ENCODE measurements around the gene CD2AP.
A peak's percentile ranks its signal among the peaks of the same experiment; 100 is the strongest.

CD2AP gene

DNA sequence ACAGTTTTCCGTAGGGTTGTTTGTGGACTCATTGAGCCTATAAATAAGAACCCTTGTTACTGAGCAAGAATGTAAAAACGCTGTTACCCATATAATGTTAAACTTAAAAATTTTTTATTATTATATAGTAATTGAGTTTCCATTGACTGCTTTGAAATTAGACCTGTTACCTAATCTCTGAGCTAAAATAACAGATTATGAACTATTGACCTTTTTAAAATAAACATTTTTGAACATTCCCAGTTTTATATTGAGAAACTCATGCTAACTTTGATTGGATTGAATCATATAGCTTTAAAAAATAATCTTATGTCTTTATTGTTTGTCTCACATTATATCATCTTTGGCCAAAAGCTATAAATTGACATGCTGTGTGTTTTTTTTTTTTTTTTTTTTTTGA is 95.5 kb downstream of the CD2AP start:
- no peak for DNase-seq

DNA sequence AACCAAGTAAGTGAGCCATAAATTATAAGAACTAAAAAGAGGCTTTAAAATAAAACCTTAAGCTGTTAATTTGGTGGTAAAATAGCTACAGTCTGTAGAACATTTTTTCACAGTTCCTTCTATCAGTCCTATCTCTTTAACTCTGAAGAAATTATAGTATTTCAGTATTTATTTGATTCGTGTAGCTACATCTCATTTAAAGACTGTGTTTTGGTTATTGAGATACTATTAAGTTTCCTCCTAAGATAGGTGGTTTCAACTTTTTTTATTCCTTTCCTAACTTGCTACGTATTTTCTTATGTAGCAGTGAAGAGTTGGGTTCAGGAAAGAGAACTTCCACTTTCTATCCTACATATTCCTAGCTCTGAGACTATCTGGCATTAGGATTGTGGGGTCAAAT is 97.2 kb downstream of the CD2AP start:
- no peak for DNase-seq

DNA sequence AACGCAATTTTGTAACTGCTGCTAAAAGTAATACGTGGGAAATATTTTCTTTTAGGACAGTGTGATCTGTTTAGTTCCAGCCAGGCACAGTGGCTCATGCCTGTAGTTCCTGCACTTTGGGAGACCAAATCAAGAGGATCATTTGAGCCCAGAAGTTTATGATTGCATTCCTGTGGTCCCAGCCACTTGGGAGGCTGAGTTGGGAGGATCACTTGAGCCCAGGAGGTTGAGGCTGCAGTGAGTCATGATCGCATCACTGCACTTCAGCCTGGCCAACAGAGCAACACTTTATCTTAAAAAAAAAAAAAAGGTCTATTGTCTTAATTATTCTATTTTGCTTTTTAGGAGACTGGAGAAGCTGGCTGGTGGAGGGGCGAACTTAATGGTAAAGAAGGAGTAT is 101.5 kb downstream of the CD2AP start:
- no peak for DNase-seq

DNA sequence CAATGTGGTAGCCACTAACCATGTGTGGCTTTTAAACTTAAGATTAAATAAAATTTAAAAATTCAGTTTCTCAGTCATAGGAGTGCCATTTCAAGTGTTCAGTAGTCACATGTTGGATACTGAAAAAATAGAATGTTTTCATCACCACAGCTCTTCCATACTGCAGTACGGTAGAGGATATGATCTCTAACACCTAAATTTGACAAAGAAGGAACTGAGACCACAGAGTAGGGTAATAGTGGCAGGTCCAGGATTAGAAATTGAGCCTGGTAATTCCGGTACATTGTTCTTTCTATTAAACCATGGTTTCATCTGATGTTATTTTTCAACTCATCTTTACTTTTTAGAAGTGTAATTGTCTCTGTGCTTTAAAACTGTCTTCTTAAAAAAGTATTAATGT is 104.0 kb downstream of the CD2AP start:
- no peak for DNase-seq

DNA sequence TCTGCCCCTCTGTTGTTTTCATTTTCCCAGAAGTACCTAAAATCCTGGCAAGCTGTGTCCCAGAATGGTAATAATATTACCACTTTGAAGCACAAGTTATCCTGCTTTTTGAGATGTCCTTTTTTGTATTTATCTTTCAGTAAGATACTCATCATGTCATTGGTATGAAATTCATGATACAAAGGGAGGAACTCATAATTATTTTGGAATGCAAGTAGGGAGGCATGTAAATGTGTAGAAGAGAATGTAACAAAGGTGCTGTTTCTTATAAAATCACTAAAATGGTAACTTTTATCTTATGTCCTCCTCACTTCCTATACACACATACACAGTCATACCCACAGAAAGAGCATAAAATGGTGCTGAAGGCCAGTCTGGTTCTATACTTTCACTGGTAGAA is 109.9 kb downstream of the CD2AP start:
- no peak for DNase-seq

DNA sequence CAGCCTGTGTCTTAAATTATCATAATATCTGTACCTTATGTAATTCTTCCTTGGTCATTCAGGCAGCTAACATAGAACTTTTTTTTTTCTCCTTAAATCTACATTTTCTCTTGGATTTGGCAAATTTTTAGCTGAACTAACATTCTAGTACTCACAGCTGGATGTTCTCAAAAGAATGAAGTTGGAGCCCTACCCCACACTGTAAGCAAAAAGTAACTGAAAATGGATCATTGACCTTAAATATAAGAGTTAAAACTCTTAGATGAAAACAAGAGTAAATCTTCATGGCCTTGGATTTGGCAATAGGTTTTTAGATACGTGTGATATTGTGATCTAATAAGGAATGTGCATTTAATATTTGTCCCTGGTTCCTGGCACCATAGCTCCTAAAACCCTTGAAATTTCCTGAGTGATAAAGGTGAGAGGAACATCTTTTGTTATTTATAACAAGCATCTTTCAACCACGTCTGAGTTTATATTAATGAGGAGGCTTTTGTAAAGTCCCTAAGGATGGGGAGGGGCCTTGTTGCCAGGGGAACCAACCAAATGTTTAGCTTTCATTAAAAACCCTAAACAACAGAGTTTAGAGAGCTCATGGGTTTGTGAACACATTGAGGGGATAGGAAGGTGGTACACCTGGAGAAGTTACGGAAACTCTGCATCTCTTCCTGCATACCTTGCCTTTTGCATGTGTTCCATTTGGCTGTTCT is 114.7 kb downstream of the CD2AP start:
- no peak for DNase-seq

DNA sequence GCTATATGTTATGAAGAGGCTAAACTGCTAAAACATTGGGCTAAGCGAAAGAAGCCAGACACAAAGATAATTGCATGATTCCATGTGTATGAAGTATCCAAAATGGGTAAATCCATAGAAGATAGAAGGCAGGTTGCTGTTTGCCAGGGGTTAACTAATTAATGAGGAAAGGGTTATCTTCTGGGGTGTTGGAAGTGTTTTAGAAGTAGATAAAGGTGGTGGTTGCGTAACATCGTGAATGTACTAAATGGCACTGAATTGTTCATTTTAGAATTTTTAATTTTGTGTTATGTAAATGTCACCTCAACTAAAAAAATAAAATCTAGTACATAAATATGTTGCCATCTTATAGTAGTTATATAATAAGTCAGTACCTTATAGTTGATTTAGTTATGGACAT is 116.4 kb downstream of the CD2AP start:
- DNase-seq, result no peak

DNA sequence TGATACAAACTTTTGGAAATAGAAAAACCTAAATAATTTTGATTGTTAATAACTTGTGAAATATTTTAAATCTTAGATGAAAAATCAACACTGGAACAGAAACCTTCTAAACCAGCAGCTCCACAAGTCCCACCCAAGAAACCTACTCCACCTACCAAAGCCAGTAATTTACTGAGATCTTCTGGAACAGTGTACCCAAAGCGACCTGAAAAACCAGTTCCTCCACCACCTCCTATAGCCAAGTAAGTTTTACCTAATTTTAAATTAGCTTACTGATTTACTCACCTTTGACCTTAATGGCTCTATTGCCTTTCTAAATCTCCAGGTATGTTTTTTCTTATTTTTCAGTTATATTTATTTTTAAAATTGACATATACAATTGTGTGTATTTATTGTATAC is 118.2 kb downstream of the CD2AP start:
- no peak for DNase-seq

DNA sequence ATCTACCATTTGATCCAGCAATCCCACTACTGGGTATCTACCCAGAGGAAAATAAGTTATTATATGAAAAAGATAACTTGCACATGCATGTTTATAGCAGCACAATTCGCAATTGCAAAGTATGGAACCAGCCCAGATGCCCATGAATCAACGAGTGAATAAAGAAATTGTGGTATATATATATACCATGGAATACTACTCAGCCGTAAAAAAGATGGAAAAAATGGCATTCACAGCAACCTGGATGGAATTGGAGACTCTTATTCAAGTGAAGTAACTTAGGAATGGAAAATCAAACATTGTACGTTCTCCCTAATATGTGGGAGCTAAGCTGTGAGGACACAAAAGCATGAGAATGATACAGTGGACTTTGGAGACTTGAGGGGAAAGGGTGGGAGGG is 120.8 kb downstream of the CD2AP start:
- no peak for DNase-seq

DNA sequence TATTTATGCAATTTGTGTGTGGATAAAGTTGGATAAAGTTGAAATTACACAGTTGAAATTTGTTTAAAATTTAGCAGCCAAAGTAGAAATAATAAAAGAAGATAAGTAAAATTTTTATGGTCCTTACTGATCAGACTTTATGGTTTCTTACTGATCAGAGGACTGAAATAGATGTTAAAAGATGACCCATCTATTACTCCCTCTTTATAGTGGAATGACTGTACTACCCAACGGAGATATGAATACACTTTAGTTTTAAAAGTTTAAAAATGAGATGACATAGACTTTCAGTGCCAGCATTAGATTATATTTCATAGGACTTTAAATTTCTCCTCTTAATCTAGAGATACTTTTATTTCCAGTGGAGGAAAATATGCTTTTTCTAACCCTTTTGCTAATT is 121.9 kb downstream of the CD2AP start:
- DNase-seq, result no peak

DNA sequence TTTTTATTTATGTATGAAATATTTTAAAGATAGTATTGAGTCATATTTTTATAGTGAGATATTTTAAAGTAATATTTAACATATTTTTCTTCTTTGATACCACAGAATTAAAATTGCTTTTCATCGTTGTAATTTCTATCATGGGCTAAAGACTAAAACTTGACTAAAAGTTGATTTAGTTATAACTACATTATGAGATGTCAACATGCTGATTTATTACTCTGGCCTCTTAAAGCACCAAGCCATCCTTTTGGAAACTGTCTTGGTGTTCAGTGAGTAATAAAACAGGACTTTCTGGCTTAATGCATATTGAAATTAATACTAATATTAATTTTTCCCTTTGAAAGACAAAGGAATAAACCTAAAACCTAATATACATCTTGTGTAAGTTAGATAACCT is 125.6 kb downstream of the CD2AP start:
- DNase-seq, result no peak

DNA sequence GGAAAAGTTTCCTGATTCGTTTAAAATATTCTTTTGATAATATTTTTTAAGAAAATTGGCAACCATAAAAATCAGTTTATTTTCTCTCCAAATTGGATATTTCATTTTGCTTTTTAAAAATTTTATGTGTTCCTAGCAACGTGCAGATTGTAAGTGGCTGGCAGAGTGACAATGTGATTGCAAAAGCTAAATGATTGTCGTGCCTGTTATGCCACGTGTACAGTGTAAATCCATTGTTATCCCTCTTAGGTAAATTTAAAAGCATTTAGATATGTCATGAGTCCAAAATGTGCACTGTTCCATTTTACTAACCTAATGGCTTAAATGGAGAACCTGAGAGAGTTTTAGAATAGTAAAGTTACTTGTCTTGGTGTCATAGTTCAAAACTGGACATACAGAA is 126.4 kb downstream of the CD2AP start:
- no peak for DNase-seq

DNA sequence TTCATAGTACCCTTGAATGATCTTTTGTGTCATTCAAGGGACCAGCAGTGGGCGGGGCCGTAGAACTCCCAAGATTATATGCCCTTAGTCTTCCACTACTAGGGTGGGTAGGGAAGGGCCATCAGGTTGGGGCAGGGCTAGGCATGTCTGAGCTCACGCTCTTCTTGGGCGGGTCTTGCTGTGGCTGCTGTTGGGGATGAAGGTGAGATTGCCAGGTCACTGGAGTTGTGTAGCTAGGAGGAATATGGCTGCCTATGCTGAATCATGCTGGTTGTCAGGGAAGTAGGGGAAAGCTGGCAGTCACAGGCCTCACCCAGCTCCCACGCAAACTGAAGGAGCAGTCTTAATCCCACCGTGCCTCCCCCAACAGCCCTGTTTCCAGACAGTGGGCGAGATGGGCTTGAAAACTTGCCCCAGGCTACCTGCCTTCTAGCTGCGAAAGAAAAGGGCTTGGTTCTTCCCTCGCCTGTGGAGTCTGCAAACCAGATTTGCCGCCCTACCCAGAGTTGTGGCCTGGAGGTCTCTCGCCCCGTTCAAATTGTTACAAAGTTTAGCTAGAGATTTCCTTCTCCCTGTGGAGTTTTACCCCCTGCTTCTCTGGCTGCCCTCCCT is 144.4 kb downstream of the CD2AP start:
- no peak for DNase-seq

DNA sequence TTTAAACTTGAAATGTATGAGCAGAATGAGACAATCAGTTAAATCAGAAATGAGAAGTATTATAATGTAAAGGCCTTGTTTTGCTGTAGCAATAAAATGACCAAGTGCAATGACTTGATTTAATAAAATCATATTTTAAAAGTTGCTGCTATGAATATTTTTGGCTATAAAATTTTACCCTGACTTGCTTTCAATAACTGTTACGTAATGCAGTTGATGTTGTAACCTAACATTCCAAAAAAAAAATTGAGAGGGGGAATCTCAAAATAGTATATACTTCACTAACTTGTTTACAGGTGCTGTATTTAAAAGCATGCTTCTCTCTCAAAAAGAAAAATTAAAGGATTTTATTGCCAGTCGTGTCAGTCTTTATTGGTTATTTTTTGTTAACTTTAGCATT is 149.2 kb downstream of the CD2AP start:
- no peak for DNase-seq

DNA sequence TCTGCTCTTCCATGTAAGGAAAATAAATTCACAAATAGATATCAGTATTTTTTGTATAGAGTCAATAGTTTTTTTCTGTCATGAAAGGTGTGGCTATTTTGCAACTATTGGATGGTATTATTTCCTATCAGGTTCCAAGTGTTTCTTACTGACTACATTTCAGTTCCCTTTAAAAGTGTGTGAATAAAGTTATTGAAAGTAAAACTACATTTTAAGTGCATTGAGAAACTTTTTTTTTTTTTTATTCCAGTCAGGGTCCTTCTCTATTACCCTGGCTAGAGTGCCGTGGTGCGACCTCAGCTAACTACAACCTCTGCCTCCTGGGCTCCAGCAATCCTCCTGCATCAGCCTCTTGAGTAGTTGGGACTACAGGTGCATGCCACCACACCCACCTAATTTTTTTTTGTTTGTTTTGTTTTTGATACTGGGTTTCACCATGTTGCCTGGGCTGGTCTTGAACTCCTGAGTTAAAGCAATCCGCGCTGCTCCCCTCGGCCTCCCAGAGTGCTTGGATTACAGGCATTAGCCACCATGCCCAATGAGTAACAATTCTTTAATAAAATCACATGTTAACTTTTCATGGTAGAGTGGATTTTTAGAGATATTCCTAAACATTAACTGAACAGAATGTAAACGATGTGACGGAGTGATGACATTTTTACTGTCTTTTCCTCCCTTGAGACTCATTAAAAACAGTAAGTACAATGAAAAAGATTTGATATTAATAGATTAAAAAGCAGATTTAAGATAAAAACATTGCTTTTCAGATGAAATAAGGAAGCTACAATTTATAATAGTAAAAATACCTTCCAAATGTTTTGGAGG is 151.1 kb downstream of the CD2AP start:
- no peak for DNase-seq

DNA sequence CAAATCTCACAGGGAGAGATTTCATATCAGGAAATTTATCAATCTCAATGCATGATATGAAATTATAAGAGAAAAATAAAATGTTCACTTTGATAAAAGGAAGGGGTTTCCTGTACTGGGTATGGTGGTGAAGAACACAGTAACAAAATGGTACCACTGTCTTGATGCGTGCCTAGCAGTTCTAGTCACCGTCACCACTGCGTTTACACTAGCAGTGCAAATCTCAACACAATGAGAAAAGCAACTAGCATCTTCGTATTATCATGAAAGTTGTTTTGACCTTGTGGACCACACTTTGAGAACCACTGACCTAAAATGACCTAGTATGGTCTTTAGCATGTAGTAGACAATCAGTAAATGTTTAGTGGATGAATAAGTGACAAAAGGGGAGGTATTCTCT is 152.4 kb downstream of the CD2AP start:
- no peak for DNase-seq

DNA sequence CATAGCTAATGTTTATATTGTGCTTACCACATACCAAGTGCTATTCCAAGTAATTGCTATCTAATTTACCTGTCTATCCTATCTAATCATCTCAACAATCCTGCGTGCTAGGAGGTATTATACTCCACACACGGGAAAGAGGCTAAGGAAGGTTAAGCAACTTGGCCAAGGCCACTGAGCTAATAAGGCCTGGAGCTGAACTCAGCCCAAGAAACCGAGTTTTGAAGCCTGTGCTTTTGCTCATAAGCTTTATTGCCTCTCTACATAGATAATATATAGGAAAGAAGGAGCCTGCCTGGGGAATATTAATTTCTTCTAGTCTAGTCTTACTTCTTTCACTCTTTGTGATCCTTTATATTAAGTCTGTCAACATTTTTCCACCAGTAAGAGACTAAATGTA is 153.0 kb downstream of the CD2AP start:
- DNase-seq, result no peak

DNA sequence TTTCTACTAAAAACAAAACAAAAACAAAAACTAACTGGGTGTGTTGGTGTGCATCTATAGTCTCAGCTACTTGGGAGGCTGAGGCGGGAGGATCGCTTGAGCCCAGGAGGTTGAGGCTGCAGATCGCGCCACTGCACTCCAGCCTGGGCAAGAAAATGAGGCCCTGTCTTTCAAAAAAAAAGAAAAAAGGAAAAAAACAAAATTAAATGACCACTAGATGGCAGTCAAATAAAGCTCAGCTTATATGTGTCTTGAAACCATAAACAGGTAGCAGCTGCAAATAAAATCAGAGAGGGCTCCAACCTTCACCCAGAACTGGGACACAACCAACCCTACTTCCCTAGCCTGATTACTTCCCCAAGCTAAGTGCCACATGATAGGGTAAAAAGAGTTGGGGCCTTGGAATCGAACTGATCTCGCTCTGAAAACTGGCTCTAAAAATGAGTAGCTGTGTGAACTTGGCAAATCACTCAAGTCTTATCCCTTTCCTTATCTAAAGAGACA is 153.7 kb downstream of the CD2AP start:
- peak; percentile 44 for DNase-seq

DNA sequence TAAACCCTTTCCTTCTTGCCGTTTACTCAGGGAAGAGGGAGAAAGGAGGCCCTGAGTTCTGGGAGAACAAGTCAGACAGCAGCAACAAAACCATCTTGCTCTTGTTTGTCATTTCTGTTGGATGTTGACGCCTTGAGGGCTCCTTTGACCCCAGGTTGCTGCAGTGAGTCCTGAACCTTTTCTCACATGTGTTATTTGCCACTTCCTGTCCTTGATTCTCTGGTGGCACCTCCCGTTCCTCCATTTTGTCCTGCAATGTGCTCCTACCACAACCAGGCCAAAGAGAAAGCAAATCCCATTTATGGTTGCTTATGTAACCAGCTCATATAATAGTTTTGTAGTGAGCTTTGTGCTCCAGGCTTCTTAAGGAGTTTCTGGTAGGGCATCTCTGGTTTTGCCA is 154.2 kb downstream of the CD2AP start:
- no peak for DNase-seq

DNA sequence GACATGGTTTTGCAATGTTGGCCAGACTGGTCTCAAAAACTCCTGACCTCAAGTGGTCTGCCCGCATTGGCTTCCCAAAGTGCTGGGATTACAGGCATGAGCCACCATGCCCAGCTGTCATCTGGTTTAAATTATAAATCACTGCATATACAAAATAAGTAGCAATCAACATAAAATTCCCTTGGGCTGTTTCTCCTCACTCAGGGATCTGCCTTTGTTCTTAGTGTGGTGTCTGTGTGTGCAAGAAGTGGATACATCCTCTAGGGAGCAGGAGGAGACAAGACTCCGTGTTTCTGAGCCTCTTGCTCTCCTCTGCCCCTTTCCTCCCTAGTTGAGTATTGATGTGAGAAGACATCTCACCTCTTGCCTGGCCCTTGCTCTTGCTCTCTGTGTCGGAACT is 155.6 kb downstream of the CD2AP start:
- no peak for DNase-seq

DNA sequence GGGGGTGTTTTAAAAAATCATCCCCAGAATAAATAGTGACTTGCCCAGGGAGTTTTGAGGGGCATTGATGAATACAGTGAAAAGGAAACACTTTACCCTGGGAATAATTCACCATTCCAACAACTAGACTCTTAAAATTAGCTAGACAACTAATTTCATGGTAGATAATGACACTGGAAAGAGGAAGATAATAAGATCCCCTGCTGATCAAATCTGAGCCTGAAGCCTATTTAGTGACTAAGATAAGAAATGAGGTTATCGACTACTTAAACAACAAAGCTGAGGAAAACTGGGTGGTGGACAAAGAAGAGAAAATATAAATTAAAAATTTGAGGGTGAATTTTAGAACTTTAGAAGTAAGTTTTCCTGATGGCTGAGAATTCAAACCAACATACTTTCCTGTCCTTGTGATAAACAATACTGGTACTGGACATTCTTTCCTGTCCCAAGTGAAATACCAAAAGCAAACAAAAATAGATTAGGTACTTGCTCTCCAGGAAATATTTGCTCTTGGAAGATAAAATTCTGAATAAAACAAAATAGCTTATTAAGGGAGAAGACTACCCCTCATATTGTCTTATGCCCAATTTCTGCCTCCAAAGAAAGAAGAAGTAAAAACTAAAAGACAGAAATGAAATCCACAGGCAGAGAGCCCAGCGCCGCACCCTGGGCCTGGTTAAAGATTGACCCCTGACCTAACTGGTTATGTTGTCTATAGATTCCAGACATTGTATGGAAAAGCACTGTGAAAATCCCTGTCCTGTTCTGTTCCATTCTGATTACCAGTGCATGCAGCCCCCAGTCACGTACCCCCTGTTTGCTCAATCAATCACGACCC is 156.8 kb downstream of the CD2AP start:
- no peak for DNase-seq

DNA sequence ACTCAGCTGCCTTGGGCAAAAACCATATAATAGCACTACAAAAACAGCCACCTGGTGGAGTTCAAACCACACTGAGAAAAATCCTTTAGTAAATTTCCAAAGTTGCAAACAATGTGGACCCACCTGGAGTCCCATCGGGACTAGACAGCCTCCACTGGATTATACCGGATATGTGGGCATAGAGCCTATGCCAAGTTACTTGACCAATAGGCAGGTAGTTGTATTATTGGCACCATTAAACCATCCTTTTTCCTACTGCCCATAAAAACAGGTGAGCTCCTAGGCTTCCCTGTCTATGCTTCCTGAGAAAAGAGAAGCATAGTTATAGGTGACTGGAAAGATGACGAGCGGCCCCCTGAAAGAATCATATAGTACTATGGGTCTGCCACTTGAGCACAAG is 169.1 kb downstream of the CD2AP start:
- no peak for DNase-seq

DNA sequence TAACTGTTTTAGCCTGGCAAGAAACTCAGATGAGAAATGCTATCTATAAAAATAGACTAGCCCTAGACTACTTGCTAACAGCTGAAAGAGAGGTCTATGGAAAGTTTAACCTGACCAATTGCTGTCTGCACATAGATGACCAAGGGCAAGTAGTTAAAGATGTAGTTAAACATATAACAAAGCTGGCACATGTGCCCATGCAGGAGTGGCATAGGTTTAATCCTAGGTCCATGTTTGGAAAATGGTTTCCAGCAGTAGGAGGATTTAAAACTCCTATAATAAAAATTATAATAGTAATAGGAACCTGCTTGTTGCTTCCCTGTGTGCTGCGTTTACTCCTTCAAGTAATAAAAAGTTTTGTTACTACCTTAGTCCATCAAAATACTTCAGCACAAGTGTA is 169.6 kb downstream of the CD2AP start:
- DNase-seq, result no peak
